SK-N-SH (cell line): Measurements from ENCODE around the gene USP32.

Experiments used
- CTCF ChIP-seq: fragments of 200-600 bp; sonication (generic); IDR thresholded peaks from 2 replicates; pipeline ENCODE4 v1.6.1; 2017; ENCODE audit warnings: antibody characterized with exemption, mild to moderate bottlenecking, moderate library complexity
- ELF1 ChIP-seq: IDR thresholded peaks from 2 replicates; pipeline ENCODE4 v1.4.0; 2012
- MAX ChIP-seq: IDR thresholded peaks from 2 replicates; pipeline ENCODE4 v1.4.0; 2012; ENCODE audit warnings: low read depth
- SIN3A ChIP-seq: IDR thresholded peaks from 2 replicates; pipeline ENCODE4 v1.6.1; 2012; ENCODE audit warnings: low read depth, mild to moderate bottlenecking, low read length, moderate library complexity, borderline replicate concordance

GRCh38 chr17:60390925-60391470 lies 935 bp downstream of the USP32 start:
- no peak for TF ChIP-seq ELF1
- 0 out of 2 replicates have a peak, but pooled peaks have one; percentile 34 for TF ChIP-seq SIN3A
- TF ChIP-seq MAX: peak; percentile 63; the same call in 1 of the 2 replicates
- TF ChIP-seq CTCF: no peak
